SKM-1 (cell line): ENCODE measurements around the gene PSMD2.

Experiments
- DNase-seq: peaks from one replicate; lab custom pipeline; 2025; ENCODE audit not compliant: unreplicated experiment; lab: John Stamatoyannopoulos, UW

Gene PSMD2

DNA sequence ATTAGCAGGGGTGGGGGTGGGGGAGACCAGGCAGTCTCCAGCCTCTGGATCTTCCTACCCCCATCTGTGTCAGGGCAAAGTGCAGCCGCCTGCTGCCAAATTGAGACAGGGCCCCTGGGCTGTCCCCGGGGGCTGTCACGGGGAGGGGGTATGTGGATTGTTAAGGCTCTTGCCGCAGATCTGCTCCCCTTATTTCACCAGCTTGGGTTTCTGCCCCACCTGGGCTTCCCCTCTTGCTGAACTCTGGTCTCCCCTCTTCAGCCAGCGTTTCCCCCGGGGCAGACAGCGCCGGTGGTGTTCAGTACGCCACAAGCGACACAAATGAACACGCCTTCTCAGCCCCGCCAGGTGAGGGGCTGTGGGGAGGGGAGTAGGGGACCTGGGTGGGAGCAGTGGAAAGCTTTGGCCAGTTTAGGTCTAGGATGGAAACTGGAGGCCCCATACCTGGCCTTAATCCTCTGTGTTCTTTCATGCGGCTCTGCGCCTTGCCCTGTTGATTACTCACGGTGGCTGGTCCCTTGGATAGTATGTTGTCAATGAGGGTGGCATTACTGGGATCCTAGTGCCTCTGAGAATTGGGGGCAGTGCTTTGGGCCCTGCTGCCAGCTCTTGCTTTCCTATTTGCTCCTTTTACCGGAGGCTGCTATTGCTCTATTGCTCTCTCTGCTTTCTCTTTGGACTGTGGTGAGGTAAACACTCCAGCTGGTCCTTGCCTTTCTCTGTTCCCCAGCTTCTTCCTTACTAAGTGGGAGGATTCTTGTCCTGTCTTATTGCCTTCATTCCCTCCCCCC is 17.0 kb downstream of the PSMD2 start:
- DNase-seq = no peak

GRCh38 chr3:184316792-184317191 is 17.8 kb downstream of the PSMD2 start:
- DNase-seq = no peak

- no peak for DNase-seq
Observed at GRCh38 chr3:184317201-184317600, 18.2 kb downstream of the PSMD2 start.

DNA sequence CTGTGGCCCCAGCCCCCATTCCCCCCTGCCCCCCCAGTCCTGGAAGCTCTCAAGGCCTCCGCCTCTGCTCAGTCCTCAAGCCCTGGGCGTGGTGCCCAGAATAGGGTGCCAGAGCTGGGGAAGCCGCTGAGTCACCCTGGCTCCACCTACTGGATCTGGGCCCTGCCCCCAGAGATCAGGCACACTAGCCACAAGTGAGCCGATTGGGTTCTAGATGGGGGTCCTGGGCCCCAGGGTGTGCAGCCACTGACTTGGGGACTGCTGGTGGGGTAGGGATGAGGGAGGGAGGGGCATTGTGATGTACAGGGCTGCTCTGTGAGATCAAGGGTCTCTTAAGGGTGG is 21.0 kb downstream of the PSMD2 start:
- no peak for DNase-seq

DNA sequence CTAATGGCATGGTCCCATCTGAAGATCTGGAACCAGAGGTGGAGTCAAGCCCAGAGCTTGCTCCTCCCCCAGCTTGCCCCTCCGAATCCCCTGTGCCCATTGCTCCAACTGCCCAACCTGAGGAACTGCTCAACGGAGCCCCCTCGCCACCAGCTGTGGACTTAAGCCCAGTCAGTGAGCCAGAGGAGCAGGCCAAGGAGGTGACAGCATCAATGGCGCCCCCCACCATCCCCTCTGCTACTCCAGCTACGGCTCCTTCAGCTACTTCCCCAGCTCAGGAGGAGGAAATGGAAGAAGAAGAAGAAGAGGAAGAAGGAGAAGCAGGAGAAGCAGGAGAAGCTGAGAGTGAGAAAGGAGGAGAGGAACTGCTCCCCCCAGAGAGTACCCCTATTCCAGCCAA is 22.6 kb downstream of the PSMD2 start:
- no peak for DNase-seq

- DNase-seq = no peak
Observed at GRCh38 chr3:184322731-184323487, 23.9 kb downstream of the PSMD2 start.

DNA sequence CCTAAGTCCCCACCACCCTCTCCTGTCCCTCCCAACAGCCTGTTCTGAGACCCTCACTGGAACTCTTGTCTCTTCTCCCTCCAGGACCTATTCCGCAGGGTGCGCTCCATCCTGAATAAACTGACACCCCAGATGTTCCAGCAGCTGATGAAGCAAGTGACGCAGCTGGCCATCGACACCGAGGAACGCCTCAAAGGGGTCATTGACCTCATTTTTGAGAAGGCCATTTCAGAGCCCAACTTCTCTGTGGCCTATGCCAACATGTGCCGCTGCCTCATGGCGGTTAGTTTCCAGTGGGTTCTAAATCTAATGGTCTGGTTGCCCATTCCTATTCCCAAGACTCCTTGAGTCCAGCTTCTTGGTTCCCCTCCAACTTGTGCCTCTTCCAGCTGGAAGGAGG is 24.7 kb downstream of the PSMD2 start:
- no peak for DNase-seq

DNA sequence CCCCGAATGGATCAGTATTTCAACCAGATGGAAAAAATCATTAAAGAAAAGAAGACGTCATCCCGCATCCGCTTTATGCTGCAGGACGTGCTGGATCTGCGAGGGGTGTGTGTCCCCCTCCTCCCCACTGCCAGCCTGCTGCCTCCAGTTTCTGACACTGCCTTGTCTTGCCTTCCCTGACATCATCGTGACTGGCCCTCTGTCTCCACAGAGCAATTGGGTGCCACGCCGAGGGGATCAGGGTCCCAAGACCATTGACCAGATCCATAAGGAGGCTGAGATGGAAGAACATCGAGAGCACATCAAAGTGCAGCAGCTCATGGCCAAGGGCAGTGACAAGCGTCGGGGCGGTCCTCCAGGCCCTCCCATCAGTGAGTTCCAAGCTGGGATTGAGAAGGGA is 26.2 kb downstream of the PSMD2 start:
- DNase-seq = no peak

GRCh38 chr3:184325715-184326369 is 26.8 kb downstream of the PSMD2 start:
- no peak for DNase-seq

GRCh38 chr3:184327171-184327570 is 28.1 kb downstream of the PSMD2 start:
- no peak for DNase-seq

DNA sequence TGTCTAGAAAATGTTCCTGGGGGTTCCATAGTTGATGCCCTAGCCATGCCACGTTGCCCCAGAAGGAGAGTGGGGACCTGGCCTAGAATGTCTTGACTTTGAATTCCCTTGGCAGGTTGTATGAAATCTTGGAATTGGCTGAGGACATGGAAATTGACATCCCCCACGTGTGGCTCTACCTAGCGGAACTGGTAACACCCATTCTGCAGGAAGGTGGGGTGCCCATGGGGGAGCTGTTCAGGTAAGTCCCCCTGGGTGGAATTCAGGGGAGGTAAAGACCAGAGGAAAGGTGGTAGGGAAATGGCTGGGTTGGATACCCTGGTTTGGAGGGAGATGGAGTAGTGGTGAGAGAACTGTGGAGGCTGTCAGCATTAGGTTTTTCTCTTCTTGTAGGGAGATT is 29.5 kb downstream of the PSMD2 start:
- DNase-seq = no peak

DNA sequence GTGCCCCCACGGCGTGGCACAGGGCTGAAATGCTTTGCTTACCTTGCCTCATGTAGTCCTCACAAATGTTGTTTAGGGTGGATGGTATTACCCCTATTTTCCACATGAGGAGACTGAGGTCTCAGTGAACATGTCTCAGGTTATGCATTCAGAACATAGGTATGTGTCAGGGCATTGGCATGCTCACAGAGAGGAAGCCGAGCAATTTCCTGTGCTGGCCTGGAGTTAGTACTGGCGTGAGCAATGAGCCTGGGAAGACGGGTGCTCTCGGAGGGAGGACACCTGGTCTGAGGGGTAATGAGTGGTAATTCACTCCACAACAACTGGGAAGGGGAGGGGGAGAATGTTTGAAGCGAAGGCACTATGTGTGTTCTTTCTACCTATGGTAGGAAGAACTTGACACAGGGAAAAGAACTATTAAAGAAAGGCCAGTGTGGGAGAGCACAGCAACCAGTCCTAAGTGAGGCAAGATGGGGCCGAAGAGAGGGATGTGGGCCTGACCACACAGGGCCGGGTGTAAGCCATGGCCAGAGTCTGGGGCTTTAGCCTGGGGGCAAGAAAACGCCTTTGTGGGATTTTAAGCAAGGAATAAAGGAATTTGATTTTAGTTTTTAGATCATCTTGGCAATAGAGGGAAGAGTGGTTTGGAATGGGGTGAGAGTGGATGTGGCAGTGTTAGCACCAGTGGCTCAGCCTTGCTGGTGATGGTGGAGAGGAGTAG is 33.5 kb downstream of the PSMD2 start:
- DNase-seq = no peak

GRCh38 chr3:184333190-184333589 is 34.1 kb downstream of the PSMD2 start:
- no peak for DNase-seq

GRCh38 chr3:184333700-184334099 is 34.7 kb downstream of the PSMD2 start:
- DNase-seq = no peak

DNA sequence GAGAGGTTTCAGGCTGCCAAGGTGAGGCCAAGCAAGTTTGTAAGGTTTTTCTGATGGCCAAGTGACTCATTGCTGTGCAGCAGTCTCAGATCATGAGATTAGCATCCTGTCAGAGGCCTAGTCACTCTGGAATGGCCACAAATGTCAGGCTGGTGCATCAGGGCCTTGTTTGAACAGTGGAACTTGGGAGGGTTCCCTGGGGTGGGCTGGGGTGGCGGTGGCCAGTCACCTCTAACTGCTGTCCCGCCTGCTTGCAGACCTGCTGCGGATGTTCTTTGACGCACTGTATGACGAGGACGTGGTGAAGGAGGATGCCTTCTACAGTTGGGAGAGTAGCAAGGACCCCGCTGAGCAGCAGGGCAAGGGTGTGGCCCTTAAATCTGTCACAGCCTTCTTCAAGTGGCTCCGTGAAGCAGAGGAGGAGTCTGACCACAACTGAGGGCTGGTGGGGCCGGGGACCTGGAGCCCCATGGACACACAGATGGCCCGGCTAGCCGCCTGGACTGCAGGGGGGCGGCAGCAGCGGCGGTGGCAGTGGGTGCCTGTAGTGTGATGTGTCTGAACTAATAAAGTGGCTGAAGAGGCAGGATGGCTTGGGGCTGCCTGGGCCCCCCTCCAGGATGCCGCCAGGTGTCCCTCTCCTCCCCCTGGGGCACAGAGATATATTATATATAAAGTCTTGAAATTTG is 35.6 kb downstream of the PSMD2 start:
- DNase-seq = no peak

GRCh38 chr3:184335291-184335660 is 36.2 kb downstream of the PSMD2 start:
- no peak for DNase-seq

DNA sequence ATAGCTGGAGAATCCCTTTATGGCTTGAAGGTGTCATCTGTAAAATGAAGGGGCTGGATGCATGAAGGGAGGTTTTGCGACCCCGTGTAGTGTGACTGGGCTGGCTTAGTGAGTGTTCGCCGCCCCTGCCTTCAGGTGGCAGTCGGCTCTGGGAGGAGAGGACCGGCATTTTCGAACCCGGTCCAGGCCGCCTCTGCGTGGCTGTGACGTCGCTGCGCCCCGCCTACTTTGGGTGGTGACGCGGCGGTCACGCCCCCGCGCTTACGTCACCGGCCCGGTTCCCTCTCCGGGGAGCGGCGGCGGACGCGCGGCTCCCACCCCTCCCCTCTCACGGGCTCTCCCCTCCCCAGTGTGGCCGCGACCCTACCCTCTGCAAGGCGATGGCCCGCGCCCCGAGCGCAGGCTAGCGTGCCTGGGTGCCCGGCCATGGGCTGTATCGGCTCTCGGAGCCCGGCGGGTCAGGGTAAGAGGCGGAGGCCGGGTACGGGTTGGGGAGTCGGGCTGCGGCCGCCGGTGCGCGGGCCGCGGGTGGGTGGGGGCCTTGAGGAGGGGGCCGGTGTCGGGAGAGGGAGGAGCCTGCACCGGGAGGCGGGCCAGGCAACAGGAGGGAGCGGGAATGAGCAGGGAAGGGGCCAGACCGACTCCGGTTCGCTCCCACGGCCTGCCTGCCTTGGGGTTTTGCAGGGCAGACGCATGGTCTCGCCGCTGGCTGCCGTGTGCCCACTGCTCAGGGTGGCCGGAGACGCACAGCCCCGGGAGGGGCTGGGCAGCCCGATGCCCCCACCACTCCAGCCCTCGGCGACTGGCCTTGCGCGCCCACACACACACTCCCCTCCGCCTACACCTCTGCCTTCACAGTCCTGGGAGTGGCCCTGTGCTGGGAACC is 36.9 kb downstream of the PSMD2 start:
- peak; percentile 53 for DNase-seq

DNA sequence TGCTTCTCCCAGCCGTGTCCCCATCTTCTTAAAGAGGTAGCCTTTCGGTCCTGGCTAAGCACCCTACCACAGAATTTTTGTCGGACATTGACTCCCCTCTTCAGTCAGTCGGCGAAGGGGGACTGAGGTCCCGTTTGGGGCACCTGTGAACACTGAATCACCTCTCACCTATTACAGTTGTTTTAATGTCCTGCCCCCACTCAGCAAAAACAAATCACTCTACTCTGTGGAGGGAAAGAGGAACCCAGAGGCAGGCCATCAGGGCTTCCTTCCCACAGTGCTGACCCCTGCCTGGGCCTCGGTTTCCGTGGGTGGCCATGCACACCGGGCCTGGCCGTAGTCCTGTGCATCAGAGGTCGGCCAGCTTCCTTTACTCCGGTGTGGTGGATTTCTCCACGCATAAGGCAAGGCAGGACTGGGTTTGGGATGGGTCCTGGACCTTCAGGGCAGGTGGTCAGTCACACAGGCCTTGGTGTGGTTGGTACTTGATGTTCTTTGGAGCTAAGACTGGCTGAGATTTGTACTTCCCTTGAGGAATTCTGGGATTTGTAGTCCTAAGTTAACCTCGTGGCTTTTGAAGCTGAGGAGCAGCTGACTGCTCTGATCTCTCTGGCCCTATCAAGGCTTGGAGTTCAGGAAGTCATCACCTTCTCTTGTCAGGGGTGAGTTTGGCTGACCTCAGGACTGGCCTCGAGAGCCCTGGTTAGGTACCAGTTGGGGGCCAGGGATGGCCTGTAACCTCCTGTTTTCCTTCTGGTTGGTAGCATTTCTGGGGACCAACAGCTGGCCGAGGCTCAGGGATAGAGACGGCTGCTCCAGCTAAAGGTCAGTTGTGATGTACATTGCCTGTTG is 37.7 kb downstream of the PSMD2 start:
- DNase-seq = no peak

GRCh38 chr3:184337399-184337714 is 38.3 kb downstream of the PSMD2 start, which contains the start of gene FAM131A:
FAM131A (plus strand) TSS chr3:184337600; CDS start chr3:184337631, 31 bp downstream.
- no peak for DNase-seq
